RWPE2 (cell line): ENCODE measurements around the gene PAK1.

Experiments
- ATAC-seq: fragments of 200-7000 bp; cut with Tn5 transposase; 3 replicates; pipeline ENCODE4 v1.9.1; 2021; ENCODE audit warnings: low read depth
- DNase-seq: peaks from one replicate; pipeline ENCODE4 v3.0.0-alpha.2; 2020; ENCODE audit warnings: low spot score
- H3K27ac ChIP-seq: fragments of 450-650 bp; 2 replicates; pipeline ENCODE4 v1.5.1; 2017; ENCODE audit warnings: mild to moderate bottlenecking; ENCODE audit not compliant: poor library complexity, severe bottlenecking
- H3K27me3 ChIP-seq: fragments of 250-450 bp; sonication (Bioruptor Pico); 2 replicates; pipeline ENCODE4 v1.5.1; 2021; ENCODE audit warnings: mild to moderate bottlenecking, moderate library complexity; ENCODE audit not compliant: insufficient read depth, poor library complexity, severe bottlenecking
- H3K36me3 ChIP-seq: fragments of 250-450 bp; sonication (Bioruptor Pico); 2 replicates; pipeline ENCODE4 v1.5.1; 2020; ENCODE audit warnings: low read depth, mild to moderate bottlenecking, moderate library complexity
- H3K4me1 ChIP-seq: fragments of 250-450 bp; sonication (Bioruptor Pico); 2 replicates; pipeline ENCODE4 v1.5.1; 2021; ENCODE audit warnings: mild to moderate bottlenecking, moderate library complexity; ENCODE audit not compliant: insufficient read depth, poor library complexity, severe bottlenecking
- H3K4me3 ChIP-seq: fragments of 250-450 bp; sonication (Bioruptor Pico); 2 replicates; pipeline ENCODE4 v1.5.1; 2021; ENCODE audit warnings: mild to moderate bottlenecking, moderate library complexity; ENCODE audit not compliant: severe bottlenecking
- H3K9me3 ChIP-seq: fragments of 250-450 bp; sonication (Bioruptor Pico); 2 replicates; pipeline ENCODE4 v1.5.1; 2021; ENCODE audit warnings: mild to moderate bottlenecking, moderate library complexity; ENCODE audit not compliant: severe bottlenecking
- CTCF ChIP-seq: fragments of 450-650 bp; IDR thresholded peaks from one replicate; pipeline ENCODE4 v1.5.1; 2017; ENCODE audit warnings: mild to moderate bottlenecking, moderate library complexity; ENCODE audit not compliant: poor library complexity, severe bottlenecking

Gene PAK1

GRCh38 chr11:77471558-77472193 lies 2.2 kb downstream of the PAK1 start:
- no peak overlapping the region for H3K27ac ChIP-seq
- ATAC-seq: no peak
- peaks cover 10% of the 10 kb centered on the region for H3K4me1 ChIP-seq

DNA sequence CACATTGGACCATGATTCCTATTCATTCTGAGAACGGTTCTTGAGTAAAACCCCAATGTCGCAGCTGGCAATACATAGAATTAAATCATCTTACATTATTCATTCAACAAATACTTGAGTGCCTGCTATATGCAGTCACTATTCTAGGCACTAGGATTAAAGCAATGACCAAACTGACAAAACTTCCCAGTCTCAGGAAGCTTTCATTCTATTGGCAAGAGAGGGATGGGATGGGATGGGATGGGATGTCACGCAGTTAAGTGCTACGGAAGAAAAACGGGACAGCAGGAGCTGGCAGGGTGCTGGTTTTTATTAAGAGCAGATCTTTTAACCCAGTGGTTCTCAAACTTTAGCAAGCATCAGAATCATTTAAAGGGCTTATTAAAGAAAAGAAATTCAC lies 2.9 kb downstream of the PAK1 start:
- Histone ChIP-seq H3K27ac (no peak overlapping the region), H3K36me3 (no peaks in the 10 kb centered on the region), H3K4me1 (peaks cover 10% of the 10 kb centered on the region), H3K9me3 (no peaks in the 10 kb centered on the region), H3K27me3 (no peaks in the 10 kb centered on the region), H3K4me3 (no peak overlapping the region)
- no peak for TF ChIP-seq CTCF
- ATAC-seq (no peak), DNase-seq (no peak)

More at GRCh38 chr11:77471558-77472193, 2.2 kb downstream of the PAK1 start:
- no peak for DNase-seq
- Histone ChIP-seq H3K27me3 (no peaks in the 10 kb centered on the region), H3K4me3 (no peak overlapping the region), H3K9me3 (no peaks in the 10 kb centered on the region), H3K36me3 (no peaks in the 10 kb centered on the region)
- TF ChIP-seq CTCF: peak; percentile 15

DNA sequence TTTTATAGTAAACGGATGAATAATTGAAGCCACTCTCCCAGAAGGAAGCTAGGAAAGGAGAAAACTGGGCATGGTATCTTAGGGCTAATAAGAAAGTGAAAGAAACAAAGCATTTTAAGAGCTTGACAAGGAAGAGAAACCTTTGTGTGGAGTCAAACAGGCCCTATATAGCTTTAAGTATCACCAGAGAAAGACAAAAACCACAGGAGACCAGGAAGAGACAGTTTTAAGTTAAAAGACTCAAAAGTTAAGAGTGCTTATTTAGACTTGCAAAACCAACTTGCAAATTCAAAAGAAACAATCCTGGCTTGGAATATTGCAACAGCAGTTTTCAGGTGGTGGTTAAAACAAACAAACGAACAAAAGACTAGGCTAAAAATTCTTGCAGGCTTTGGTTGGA lies 3.4 kb downstream of the PAK1 start:
- Histone ChIP-seq H3K27me3 (no peaks in the 10 kb centered on the region), H3K9me3 (no peaks in the 10 kb centered on the region), H3K36me3 (no peaks in the 10 kb centered on the region), H3K4me1 (peaks cover 10% of the 10 kb centered on the region), H3K4me3 (no peak overlapping the region), H3K27ac (no peak overlapping the region)
- no peak for ATAC-seq
- TF ChIP-seq CTCF: no peak
- no peak for DNase-seq

- no peak for TF ChIP-seq CTCF
- Histone ChIP-seq H3K27ac (no peak overlapping the region), H3K4me3 (no peak overlapping the region), H3K4me1 (peaks cover 10% of the 10 kb centered on the region), H3K36me3 (no peaks in the 10 kb centered on the region), H3K9me3 (no peaks in the 10 kb centered on the region), H3K27me3 (no peaks in the 10 kb centered on the region)
- DNase-seq (no peak), ATAC-seq (no peak)
These were observed 5.4 kb downstream of the PAK1 start for GRCh38 chr11:77468527-77468926.

DNA sequence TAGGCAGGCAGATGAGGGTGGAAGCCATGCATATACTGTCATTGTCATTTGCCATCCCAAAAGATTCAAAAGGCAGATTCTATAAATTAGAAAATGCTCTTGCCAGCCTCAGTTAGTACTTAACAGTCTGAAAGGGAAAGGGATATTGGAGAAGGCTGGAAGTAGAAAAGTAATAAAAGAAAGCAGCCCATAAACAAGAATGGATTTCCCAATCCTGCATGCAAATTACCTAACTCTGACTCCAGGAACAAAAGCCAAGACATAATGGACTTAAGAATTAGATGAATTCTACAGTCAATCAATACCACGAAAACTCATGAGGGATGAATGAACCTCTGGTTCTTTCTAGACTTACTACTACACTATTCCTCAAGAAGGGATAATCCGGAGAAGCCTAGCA lies 5.9 kb downstream of the PAK1 start:
- no peaks in the 10 kb centered on the region for H3K27me3 ChIP-seq
- ATAC-seq (no peak), DNase-seq (no peak)
- no peak overlapping the region for H3K4me3 ChIP-seq
- no peak for TF ChIP-seq CTCF
- no peak overlapping the region for H3K27ac ChIP-seq
- H3K36me3 ChIP-seq: no peaks in the 10 kb centered on the region
- no peaks in the 10 kb centered on the region for H3K9me3 ChIP-seq
- H3K4me1 ChIP-seq: peaks cover 10% of the 10 kb centered on the region
